ENCODE results near the gene OGA. TPM values are rescaled to one million over a fixed set of nuclear protein-coding genes. Genes with fewer than 3 reads are reported as not detected.

OGA gene
- total and polyA plus RNA-seq, 2 donors (not counting 1 experiment from before 2014, with no cell fraction given), result 128 to 418 TPM

GRCh38 chr10:101761226-101761625 is 57.0 kb downstream of the OGA start:
- no peak overlapping the region for H2AFZ ChIP-seq (ENCODE audit: insufficient read depth, low read depth, low read length, poor library complexity, severe bottlenecking)
- Mint-ChIP-seq H3K27ac (no peak overlapping the region), H3K27me3 (peaks cover 37% of the 10 kb centered on the region), H3K9me3 (ENCODE audit: insufficient read depth) (no peaks in the 10 kb centered on the region), H3K4me1 (no peaks in the 10 kb centered on the region), H3K4me3 (no peak overlapping the region)
- H3K9ac ChIP-seq (ENCODE audit: low read length), result no peak overlapping the region
- intact Hi-C loops (cut with micrococcal nuclease), result no loop called here
- TF ChIP-seq EZH2 (IDR thresholded peaks at IDR 0.05; ENCODE audit: borderline replicate concordance, insufficient read depth, low read depth, low read length, poor library complexity, severe bottlenecking), result no peak
- ChIA-PET POLR2A (no interaction called here), CTCF (no interaction called here)
- H3K4me2 ChIP-seq (replicated peaks; ENCODE audit: low read depth, low read length, poor library complexity, severe bottlenecking), result no peak overlapping the region
- H4K20me1 ChIP-seq (ENCODE audit: control insufficient read depth, insufficient read depth, low read length, poor library complexity, severe bottlenecking), result no peaks in the 10 kb centered on the region
- WGBS (ENCODE audit: insufficient coverage), result 77% methylated on average over 4 of the region's 9 CpGs
- no peaks in the 10 kb centered on the region for H3K4me1 ChIP-seq (ENCODE audit: control insufficient read depth in 2 of 2, insufficient read depth in 2 of 2, low read length in 2 of 2)
- no peaks in the 10 kb centered on the region for H3K27me3 ChIP-seq (replicated peaks in 1 of 4; ENCODE audit: control extremely low read depth in 1 of 4, control insufficient read depth in 3 of 4, insufficient read depth in 4 of 4, low read length in 3 of 4)
- H3K27ac ChIP-seq (ENCODE audit: low read length in 2 of 2), result no peak overlapping the region
- peaks cover 0 to 2% (median 0%) of the 10 kb centered on the region in 3 donors for H3K9me3 ChIP-seq (ENCODE audit: control extremely low read depth in 1 of 3, control insufficient read depth in 2 of 3, insufficient read depth in 1 of 3, low read length in 2 of 3)
- no peak overlapping the region for H3K4me3 ChIP-seq (ENCODE audit: control extremely low read depth in 1 of 5, extremely low read depth in 1 of 5, insufficient read depth in 1 of 5, low read depth in 2 of 5, low read length in 4 of 5)
- no peaks in the 10 kb centered on the region for H3K36me3 ChIP-seq (replicated peaks in 1 of 2; ENCODE audit: control extremely low read depth in 1 of 2, control insufficient read depth in 1 of 2, extremely low read depth in 1 of 2, insufficient read depth in 2 of 2, low read length in 1 of 2)
- no peak for ATAC-seq (ENCODE audit: low read depth)
- no peaks in the 10 kb centered on the region for H3K79me2 ChIP-seq (ENCODE audit: control insufficient read depth, insufficient read depth, low read length)
- no peak for DNase-seq

- intact Hi-C loops (cut with micrococcal nuclease), result no loop called here
- Mint-ChIP-seq H3K9me3 (ENCODE audit: insufficient read depth) (no peaks in the 10 kb centered on the region), H3K4me1 (no peaks in the 10 kb centered on the region), H3K4me3 (no peak overlapping the region), H3K27ac (no peak overlapping the region), H3K27me3 (peaks cover 32% of the 10 kb centered on the region)
- Histone ChIP-seq H3K4me3 (ENCODE audit: control extremely low read depth in 1 of 5, extremely low read depth in 1 of 5, insufficient read depth in 1 of 5, low read depth in 2 of 5, low read length in 4 of 5) (no peak overlapping the region), H3K4me2 (replicated peaks; ENCODE audit: low read depth, low read length, poor library complexity, severe bottlenecking) (no peak overlapping the region), H3K9ac (ENCODE audit: low read length) (no peak overlapping the region), H3K9me3 (ENCODE audit: control extremely low read depth in 1 of 3, control insufficient read depth in 2 of 3, insufficient read depth in 1 of 3, low read length in 2 of 3) (peaks cover 0 to 2% (median 0%) of the 10 kb centered on the region in 3 donors), H4K20me1 (ENCODE audit: control insufficient read depth, insufficient read depth, low read length, poor library complexity, severe bottlenecking) (no peaks in the 10 kb centered on the region), H3K27me3 (replicated peaks in 1 of 4; ENCODE audit: control extremely low read depth in 1 of 4, control insufficient read depth in 3 of 4, insufficient read depth in 4 of 4, low read length in 3 of 4) (no peaks in the 10 kb centered on the region), H3K4me1 (ENCODE audit: control insufficient read depth in 2 of 2, insufficient read depth in 2 of 2, low read length in 2 of 2) (no peaks in the 10 kb centered on the region), H2AFZ (ENCODE audit: insufficient read depth, low read depth, low read length, poor library complexity, severe bottlenecking) (no peak overlapping the region), H3K36me3 (replicated peaks in 1 of 2; ENCODE audit: control extremely low read depth in 1 of 2, control insufficient read depth in 1 of 2, extremely low read depth in 1 of 2, insufficient read depth in 2 of 2, low read length in 1 of 2) (no peaks in the 10 kb centered on the region), H3K79me2 (ENCODE audit: control insufficient read depth, insufficient read depth, low read length) (no peaks in the 10 kb centered on the region), H3K27ac (ENCODE audit: low read length in 2 of 2) (no peak overlapping the region)
- ChIA-PET POLR2A (no interaction called here), CTCF (no interaction called here)
- DNase-seq (no peak), ATAC-seq (ENCODE audit: low read depth) (no peak)
- TF ChIP-seq CTCF (IDR thresholded peaks at IDR 0.05) (no peak), EZH2 (IDR thresholded peaks at IDR 0.05; ENCODE audit: borderline replicate concordance, insufficient read depth, low read depth, low read length, poor library complexity, severe bottlenecking) (no peak)
- WGBS (ENCODE audit: insufficient coverage), result 57% methylated on average over 2 of the region's 3 CpGs
Observed at GRCh38 chr10:101760510-101760909, 57.7 kb downstream of the OGA start.

Data from B cell (primary cell).